H1 (cell line): ENCODE results near the gene GPX8. TPM values are rescaled to one million over a fixed set of nuclear protein-coding genes. Genes with fewer than 3 reads are reported as not detected.

Experiments
- FOSL1 ChIP-seq: IDR thresholded peaks from 2 replicates; pipeline ENCODE4 v1.6.1; 2011; ENCODE audit warnings: mild to moderate bottlenecking, low read depth, low read length, moderate library complexity; ENCODE audit not compliant: insufficient read depth
- HDAC2 ChIP-seq, 2 experiments: fragments of 300-600 bp in 1 of 2; sonication (generic) in 1 of 2; IDR thresholded peaks; 2 replicates each; pipeline ENCODE4 v1.6.1; 2011 to 2012; ENCODE audit warnings: low read depth in 2 of 2, low read length in 2 of 2, mild to moderate bottlenecking in 2 of 2, moderate library complexity in 2 of 2, borderline replicate concordance in 1 of 2, inconsistent platforms in 1 of 2
- SAP30 ChIP-seq: fragments of 300-600 bp; sonication (generic); IDR thresholded peaks from 2 replicates; pipeline ENCODE4 v1.7.1; 2012; ENCODE audit warnings: low read length, moderate library complexity, mild to moderate bottlenecking, inconsistent platforms; ENCODE audit not compliant: insufficient read depth, insufficient replicate concordance
- polyA plus RNA-seq, 7 experiments: library from polyadenylated mRNA; depleted of rRNA in 3 of 7; stranded (reverse) in 5 of 7; unstranded in 2 of 7; fragments of >200 nt in 5 of 7; fragments of 200-250 nt in 2 of 7; gene quantifications; 1 replicate in 5 of 7; 2 replicates in 1 of 7; 4 replicates in 1 of 7; pipeline versions ENCODE4 v1.2.1 to v1.2.3, GENCODE V29; 2011 to 2013; ENCODE audit warnings: missing spikeins in 2 of 7, mixed read lengths in 2 of 7
- total RNA-seq: library from RNA; stranded (reverse); fragmentation: NEBNext Ultra II Directional; extraction: Animal tissue kit (Norgen Biotek cat#: 25700); gene quantifications from 2 replicates; pipeline ENCODE4 v1.2.1, GENCODE V29; 2021
- TF ChIP-seq, protein P1 (sequence below): fragments of 300-600 bp; sonication (generic); IDR thresholded peaks from 2 replicates; pipeline ENCODE4 v1.7.1; 2012; ENCODE audit warnings: low read length, moderate library complexity, mild to moderate bottlenecking, inconsistent platforms; ENCODE audit not compliant: insufficient replicate concordance

The GPX8 gene
- total and polyA plus RNA-seq, 2 of the 8 experiments (the other 6 are each of a cell fraction or from before 2014, with no cell fraction given): 19.5 to 60.4 TPM

GRCh38 chr5:55114061-55114460, 45.9 kb upstream of the GPX8 start (continued):
- TF ChIP-seq, protein P1, sequence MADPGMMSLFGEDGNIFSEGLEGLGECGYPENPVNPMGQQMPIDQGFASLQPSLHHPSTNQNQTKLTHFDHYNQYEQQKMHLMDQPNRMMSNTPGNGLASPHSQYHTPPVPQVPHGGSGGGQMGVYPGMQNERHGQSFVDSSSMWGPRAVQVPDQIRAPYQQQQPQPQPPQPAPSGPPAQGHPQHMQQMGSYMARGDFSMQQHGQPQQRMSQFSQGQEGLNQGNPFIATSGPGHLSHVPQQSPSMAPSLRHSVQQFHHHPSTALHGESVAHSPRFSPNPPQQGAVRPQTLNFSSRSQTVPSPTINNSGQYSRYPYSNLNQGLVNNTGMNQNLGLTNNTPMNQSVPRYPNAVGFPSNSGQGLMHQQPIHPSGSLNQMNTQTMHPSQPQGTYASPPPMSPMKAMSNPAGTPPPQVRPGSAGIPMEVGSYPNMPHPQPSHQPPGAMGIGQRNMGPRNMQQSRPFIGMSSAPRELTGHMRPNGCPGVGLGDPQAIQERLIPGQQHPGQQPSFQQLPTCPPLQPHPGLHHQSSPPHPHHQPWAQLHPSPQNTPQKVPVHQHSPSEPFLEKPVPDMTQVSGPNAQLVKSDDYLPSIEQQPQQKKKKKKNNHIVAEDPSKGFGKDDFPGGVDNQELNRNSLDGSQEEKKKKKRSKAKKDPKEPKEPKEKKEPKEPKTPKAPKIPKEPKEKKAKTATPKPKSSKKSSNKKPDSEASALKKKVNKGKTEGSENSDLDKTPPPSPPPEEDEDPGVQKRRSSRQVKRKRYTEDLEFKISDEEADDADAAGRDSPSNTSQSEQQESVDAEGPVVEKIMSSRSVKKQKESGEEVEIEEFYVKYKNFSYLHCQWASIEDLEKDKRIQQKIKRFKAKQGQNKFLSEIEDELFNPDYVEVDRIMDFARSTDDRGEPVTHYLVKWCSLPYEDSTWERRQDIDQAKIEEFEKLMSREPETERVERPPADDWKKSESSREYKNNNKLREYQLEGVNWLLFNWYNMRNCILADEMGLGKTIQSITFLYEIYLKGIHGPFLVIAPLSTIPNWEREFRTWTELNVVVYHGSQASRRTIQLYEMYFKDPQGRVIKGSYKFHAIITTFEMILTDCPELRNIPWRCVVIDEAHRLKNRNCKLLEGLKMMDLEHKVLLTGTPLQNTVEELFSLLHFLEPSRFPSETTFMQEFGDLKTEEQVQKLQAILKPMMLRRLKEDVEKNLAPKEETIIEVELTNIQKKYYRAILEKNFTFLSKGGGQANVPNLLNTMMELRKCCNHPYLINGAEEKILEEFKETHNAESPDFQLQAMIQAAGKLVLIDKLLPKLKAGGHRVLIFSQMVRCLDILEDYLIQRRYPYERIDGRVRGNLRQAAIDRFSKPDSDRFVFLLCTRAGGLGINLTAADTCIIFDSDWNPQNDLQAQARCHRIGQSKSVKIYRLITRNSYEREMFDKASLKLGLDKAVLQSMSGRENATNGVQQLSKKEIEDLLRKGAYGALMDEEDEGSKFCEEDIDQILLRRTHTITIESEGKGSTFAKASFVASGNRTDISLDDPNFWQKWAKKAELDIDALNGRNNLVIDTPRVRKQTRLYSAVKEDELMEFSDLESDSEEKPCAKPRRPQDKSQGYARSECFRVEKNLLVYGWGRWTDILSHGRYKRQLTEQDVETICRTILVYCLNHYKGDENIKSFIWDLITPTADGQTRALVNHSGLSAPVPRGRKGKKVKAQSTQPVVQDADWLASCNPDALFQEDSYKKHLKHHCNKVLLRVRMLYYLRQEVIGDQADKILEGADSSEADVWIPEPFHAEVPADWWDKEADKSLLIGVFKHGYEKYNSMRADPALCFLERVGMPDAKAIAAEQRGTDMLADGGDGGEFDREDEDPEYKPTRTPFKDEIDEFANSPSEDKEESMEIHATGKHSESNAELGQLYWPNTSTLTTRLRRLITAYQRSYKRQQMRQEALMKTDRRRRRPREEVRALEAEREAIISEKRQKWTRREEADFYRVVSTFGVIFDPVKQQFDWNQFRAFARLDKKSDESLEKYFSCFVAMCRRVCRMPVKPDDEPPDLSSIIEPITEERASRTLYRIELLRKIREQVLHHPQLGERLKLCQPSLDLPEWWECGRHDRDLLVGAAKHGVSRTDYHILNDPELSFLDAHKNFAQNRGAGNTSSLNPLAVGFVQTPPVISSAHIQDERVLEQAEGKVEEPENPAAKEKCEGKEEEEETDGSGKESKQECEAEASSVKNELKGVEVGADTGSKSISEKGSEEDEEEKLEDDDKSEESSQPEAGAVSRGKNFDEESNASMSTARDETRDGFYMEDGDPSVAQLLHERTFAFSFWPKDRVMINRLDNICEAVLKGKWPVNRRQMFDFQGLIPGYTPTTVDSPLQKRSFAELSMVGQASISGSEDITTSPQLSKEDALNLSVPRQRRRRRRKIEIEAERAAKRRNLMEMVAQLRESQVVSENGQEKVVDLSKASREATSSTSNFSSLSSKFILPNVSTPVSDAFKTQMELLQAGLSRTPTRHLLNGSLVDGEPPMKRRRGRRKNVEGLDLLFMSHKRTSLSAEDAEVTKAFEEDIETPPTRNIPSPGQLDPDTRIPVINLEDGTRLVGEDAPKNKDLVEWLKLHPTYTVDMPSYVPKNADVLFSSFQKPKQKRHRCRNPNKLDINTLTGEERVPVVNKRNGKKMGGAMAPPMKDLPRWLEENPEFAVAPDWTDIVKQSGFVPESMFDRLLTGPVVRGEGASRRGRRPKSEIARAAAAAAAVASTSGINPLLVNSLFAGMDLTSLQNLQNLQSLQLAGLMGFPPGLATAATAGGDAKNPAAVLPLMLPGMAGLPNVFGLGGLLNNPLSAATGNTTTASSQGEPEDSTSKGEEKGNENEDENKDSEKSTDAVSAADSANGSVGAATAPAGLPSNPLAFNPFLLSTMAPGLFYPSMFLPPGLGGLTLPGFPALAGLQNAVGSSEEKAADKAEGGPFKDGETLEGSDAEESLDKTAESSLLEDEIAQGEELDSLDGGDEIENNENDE: no peak
- TF ChIP-seq SAP30: no peak
- TF ChIP-seq HDAC2 (IDR thresholded peaks at IDR 0.05; ENCODE audit: borderline replicate concordance in 1 of 2, low read depth in 2 of 2, low read length in 2 of 2): no peak
- no peak for TF ChIP-seq FOSL1
- TF ChIP-seq, all 59 proteins: peak for 0
